Skin epidermis (tissue), 12 donors: Measurements from ENCODE around the gene MINPP1.
A peak's percentile ranks its signal among the peaks of the same experiment; 100 is the strongest.
"Not testable (repeated sequence)": the region's sequence is repeated elsewhere in the genome, so short reads cannot be mapped to it uniquely, and the experiment has no call there.

Experiments
- H3K27ac ChIP-seq, 21 experiments: fragments of 200-600 bp; sonication (generic) in 11 of 21; one replicate each; pipeline ENCODE4 v1.5.0; 2020; ENCODE audit warnings: mild to moderate bottlenecking in 3 of 21, inconsistent platforms in 2 of 21, moderate library complexity in 2 of 21
- H3K4me3 ChIP-seq, 7 experiments: fragments of 200-600 bp; sonication (generic) in 2 of 7; one replicate each; pipeline ENCODE4 v1.5.0; 2020; ENCODE audit warnings: inconsistent platforms in 2 of 7, mild to moderate bottlenecking in 2 of 7, moderate library complexity in 1 of 7

The MINPP1 gene

GRCh38 chr10:87558333-87558732, 53.6 kb downstream of the MINPP1 start:
- no peak overlapping the region for H3K4me3 ChIP-seq
- H3K27ac ChIP-seq, result no peak overlapping the region

- Histone ChIP-seq H3K4me3 (no peak overlapping the region), H3K27ac (no peak overlapping the region)
These were observed 54.7 kb downstream of the MINPP1 start for GRCh38 chr10:87559392-87559791.

DNA sequence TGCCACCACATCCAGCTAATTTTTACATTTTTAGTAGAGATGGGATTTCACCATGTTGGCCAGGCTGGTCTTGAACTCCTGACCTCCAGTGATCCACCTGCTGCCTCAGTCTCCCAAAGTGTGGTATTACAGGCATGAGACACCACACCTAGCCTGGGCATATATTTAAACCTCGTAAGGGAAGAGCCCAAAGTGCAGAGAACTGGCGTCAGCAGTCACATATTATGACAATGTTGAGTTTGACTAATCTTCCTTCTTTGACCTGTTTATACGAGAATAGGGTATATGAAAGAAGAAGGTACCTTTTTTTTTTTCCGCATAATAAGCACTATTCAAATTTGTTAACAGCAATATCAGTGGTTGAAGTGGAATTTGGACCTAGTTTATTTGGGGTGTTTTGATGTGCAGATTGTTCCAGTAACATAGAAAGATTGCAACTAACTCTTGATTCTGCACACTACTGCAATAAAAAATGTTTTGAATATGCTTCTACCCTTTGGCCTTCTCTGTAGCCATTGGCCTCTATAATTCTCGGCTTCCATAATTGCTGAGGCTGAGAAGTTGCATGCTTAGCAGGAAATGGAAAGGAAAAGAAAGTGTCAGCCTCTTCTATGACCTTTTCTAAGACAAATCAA, 55.9 kb downstream of the MINPP1 start:
- H3K27ac ChIP-seq, result no peak overlapping the region
- no peak overlapping the region for H3K4me3 ChIP-seq

GRCh38 chr10:87562750-87563149, 58.1 kb downstream of the MINPP1 start:
- Histone ChIP-seq H3K27ac (no peak overlapping the region), H3K4me3 (no peak overlapping the region)

DNA sequence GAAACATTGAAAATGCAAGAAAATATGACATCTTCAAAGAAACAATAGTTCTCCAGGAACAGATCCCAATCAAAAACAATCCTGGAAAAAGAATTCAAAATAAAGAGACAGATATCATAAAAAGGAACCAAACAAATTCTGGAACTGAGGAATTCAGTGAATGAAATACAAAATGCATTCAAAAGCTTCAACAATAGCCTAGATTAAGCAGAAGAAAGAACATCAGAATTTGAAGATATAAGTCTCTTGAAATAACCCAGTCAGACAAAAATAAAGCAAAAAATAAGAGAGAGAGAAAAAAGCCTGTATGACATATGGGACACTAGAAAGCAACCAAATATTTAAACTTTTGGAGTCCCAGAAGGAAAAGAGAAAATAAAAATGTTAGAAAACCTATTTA, 60.3 kb downstream of the MINPP1 start:
- Histone ChIP-seq H3K4me3 (no peak overlapping the region), H3K27ac (no peak overlapping the region)

GRCh38 chr10:87575851-87576250, 71.2 kb downstream of the MINPP1 start:
- Histone ChIP-seq H3K27ac (no peak overlapping the region), H3K4me3 (no peak overlapping the region)

DNA sequence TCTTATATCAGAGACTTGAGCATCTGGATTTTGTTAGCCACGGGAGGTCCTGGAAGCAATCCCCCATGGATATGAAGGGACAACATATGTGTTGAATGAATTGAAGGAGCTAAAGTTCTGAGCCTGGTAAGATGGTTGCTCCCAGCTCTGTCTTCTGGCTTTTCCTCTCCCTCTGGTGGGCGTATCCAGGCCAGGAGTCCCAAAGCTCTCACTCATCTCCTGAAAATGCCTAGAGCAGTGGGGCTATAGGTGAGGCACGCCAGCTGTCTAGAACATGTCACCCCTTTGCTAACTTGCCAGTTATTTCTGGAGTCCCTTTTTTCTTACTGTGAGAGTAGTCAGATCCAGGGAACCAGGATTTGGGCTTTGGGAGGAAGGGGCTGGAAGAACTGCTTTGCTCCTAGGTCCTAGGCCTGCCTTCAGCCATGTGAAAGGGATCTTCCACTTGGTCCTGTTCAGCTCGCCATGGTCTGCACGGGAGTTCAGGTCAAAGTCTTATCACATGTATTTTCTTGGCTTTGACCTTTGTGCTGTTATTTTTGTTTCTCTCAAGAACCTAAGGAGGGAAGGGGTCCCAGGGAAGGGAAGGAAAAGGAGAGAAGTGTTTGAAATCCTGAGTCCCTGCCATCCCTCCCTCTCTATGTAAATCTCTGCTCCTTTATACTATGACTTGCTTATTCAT, 73.6 kb downstream of the MINPP1 start:
- no peak overlapping the region for H3K27ac ChIP-seq

DNA sequence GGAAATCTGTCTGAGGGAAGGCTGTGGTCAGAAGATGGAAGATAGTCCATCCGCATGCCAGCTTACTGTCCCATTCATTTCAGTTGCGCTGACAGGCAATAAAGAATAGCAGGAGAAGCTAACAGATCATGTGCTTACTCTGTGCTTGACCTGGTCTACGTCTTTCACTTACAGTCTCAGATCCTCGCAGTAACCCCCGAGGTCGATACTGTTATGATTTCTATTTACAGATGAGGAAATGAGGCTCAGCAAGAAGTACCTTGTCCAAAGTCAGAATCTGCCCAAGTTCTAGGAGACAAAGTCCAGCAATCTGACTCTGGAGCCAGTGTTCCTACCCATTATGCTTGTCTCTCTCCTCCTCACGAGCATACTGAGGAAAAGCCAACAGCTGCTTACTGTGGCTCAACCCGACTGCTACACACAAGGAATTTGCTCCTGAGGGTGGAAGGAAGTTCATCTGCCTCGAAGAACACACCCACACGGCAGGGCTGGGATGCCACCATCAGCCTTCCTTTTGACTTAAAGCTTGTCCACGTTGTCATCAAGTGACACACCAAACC, 74.2 kb downstream of the MINPP1 start:
- Histone ChIP-seq H3K4me3 (no peak overlapping the region), H3K27ac (no peak overlapping the region)

More for the DNA sequence above, 73.6 kb downstream of the MINPP1 start:
- no peak overlapping the region for H3K4me3 ChIP-seq

DNA sequence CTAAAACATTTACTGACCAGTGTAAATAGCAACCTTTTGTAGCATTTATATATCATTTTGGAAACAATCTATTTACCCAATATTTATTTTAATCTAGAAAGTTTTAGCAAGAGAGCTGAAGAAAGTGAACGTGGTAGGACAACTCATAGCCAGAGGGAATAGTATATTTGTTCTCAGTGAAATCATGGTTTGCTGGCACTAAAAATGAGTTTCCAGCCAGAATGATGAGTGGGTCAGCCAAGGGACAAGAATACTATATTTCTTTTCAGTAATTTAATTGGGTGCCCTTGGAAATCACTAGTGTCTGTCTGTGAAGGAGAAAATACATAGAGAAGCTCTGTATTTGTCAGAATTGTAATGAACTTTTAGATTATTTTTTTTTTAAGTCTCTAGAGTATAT, 74.9 kb downstream of the MINPP1 start:
- H3K4me3 ChIP-seq, result no peak overlapping the region

DNA sequence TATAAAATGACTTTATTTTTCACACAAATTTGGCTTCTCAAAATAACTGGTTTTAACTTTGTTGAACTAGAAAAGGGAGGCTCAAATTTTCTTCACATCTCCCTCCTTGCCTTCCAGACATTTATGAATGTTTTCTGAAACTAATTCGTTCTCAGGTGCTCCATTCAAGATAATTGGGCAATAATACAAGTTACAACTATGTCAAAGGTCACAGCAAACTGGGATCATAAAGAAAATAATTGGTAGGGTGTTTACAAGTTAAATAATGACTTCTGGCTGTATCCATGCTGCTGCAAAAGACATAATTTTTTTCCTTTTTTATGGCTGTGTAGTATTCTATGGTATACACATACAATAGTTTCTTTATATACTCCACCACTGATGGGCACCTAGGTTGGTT, 75.3 kb downstream of the MINPP1 start:
- H3K27ac ChIP-seq, result no peak overlapping the region

More for the DNA sequence above, 74.9 kb downstream of the MINPP1 start:
- H3K27ac ChIP-seq, result no peak overlapping the region

GRCh38 chr10:87585565-87586514, 81.1 kb downstream of the MINPP1 start:
- H3K27ac ChIP-seq, result no peak overlapping the region
- H3K4me3 ChIP-seq, result no peak overlapping the region

More for the DNA sequence above, 75.3 kb downstream of the MINPP1 start:
- H3K4me3 ChIP-seq, result no peak overlapping the region

- no peak overlapping the region for H3K27ac ChIP-seq
- H3K4me3 ChIP-seq, result no peak overlapping the region
These were observed 85.0 kb downstream of the MINPP1 start for GRCh38 chr10:87589645-87590051.

- H3K27ac ChIP-seq, result no peak overlapping the region
- H3K4me3 ChIP-seq, result no peak overlapping the region
These were observed 86.3 kb downstream of the MINPP1 start for GRCh38 chr10:87590705-87591588.

DNA sequence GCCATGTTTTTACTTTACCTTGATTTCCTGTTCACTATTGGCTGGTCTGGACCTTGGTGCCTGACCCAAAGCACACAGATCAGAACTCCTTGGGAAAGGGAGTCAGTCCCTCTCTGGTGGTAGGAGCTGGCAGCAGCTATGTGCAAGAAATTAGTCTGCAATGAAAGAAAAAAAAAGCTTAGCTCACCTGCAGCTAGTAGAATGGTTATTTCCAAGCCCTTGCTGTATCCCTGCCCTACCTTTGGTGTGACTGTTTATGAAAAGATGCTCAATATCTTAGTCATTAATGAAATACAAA, 86.8 kb downstream of the MINPP1 start:
- H3K27ac ChIP-seq, result no peak overlapping the region
- no peak overlapping the region for H3K4me3 ChIP-seq

GRCh38 chr10:87592920-87593319, 88.2 kb downstream of the MINPP1 start:
- H3K4me3 ChIP-seq, H3K27ac ChIP-seq: not testable (repeated sequence)

- H3K4me3 ChIP-seq, result no peak overlapping the region
- H3K27ac ChIP-seq, result no peak overlapping the region
These were observed 89.0 kb downstream of the MINPP1 start for GRCh38 chr10:87593702-87594101.

- H3K27ac ChIP-seq, result peak overlapping the region in 1 of 21 experiments; percentile 20
- no peak overlapping the region for H3K4me3 ChIP-seq
These were observed 89.5 kb downstream of the MINPP1 start for GRCh38 chr10:87594181-87594580.

- Histone ChIP-seq H3K27ac (no peak overlapping the region), H3K4me3 (no peak overlapping the region)
These were observed 90.2 kb downstream of the MINPP1 start for GRCh38 chr10:87594864-87595263.

DNA sequence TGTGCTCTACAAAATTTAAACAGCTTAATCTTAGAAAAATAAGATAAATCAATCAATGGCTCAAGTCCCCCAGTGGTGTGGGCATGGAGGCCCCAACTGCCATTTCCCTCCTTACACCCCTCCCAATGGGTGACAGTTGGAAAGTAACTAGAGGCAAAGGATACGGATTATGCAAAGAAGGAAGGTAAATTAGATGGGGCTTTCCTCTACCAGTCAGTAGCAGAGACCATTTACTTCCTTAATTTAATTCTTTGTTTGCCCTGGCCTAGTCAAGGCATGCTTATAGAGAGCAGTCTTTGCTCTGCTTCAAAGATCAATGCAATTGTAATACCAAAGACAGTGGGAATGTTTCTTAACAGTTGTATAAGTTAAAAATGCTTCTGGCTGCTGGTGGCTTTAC, 91.7 kb downstream of the MINPP1 start:
- Histone ChIP-seq H3K4me3 (no peak overlapping the region), H3K27ac (no peak overlapping the region)
